ENCODE data around the gene TNKS2.

Gene TNKS2

GRCh38 chr10:91803386-91804125 lies 5.3 kb downstream of the TNKS2 start:
- TF ChIP-seq MAX (IDR thresholded peaks at IDR 0.05) = no peak
- no peak for TF ChIP-seq TAF1 (IDR thresholded peaks at IDR 0.05; ENCODE audit: low read depth)
- TF ChIP-seq EP300 (IDR thresholded peaks at IDR 0.05; ENCODE audit: borderline replicate concordance) = no peak
- no peak for TF ChIP-seq ZBTB7A (IDR thresholded peaks at IDR 0.05; ENCODE audit: low read depth)
- TF ChIP-seq NFIC (IDR thresholded peaks at IDR 0.05) = no peak
- no peak for TF ChIP-seq CREB1 (IDR thresholded peaks at IDR 0.05; ENCODE audit: low read depth)
- no peak for TF ChIP-seq TCF12 (IDR thresholded peaks at IDR 0.05; ENCODE audit: low read depth)
- TF ChIP-seq YY1 (IDR thresholded peaks at IDR 0.05; ENCODE audit: low read depth) = no peak
- no peak for TF ChIP-seq EGR1 (IDR thresholded peaks at IDR 0.05)
- TF ChIP-seq, protein P1, sequence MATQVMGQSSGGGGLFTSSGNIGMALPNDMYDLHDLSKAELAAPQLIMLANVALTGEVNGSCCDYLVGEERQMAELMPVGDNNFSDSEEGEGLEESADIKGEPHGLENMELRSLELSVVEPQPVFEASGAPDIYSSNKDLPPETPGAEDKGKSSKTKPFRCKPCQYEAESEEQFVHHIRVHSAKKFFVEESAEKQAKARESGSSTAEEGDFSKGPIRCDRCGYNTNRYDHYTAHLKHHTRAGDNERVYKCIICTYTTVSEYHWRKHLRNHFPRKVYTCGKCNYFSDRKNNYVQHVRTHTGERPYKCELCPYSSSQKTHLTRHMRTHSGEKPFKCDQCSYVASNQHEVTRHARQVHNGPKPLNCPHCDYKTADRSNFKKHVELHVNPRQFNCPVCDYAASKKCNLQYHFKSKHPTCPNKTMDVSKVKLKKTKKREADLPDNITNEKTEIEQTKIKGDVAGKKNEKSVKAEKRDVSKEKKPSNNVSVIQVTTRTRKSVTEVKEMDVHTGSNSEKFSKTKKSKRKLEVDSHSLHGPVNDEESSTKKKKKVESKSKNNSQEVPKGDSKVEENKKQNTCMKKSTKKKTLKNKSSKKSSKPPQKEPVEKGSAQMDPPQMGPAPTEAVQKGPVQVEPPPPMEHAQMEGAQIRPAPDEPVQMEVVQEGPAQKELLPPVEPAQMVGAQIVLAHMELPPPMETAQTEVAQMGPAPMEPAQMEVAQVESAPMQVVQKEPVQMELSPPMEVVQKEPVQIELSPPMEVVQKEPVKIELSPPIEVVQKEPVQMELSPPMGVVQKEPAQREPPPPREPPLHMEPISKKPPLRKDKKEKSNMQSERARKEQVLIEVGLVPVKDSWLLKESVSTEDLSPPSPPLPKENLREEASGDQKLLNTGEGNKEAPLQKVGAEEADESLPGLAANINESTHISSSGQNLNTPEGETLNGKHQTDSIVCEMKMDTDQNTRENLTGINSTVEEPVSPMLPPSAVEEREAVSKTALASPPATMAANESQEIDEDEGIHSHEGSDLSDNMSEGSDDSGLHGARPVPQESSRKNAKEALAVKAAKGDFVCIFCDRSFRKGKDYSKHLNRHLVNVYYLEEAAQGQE (IDR thresholded peaks at IDR 0.05; ENCODE audit: low read depth) = no peak

GRCh38 chr10:91804126-91804510 lies 5.9 kb downstream of the TNKS2 start:
- TF ChIP-seq MAX (IDR thresholded peaks at IDR 0.05) (no peak), RAD21 (IDR thresholded peaks at IDR 0.05; ENCODE audit: low read depth) (no peak), YY1 (IDR thresholded peaks at IDR 0.05; ENCODE audit: low read depth) (no peak), TEAD4 (IDR thresholded peaks at IDR 0.05) (no peak), CREB1 (IDR thresholded peaks at IDR 0.05; ENCODE audit: low read depth) (no peak), CEBPB (IDR thresholded peaks at IDR 0.05) (no peak), USF1 (IDR thresholded peaks at IDR 0.05) (no peak), TAF1 (IDR thresholded peaks at IDR 0.05; ENCODE audit: low read depth) (no peak), EP300 (IDR thresholded peaks at IDR 0.05; ENCODE audit: borderline replicate concordance) (no peak), ZBTB7A (IDR thresholded peaks at IDR 0.05; ENCODE audit: low read depth) (no peak), EGR1 (IDR thresholded peaks at IDR 0.05) (no peak), TCF12 (IDR thresholded peaks at IDR 0.05; ENCODE audit: low read depth) (no peak), NFIC (IDR thresholded peaks at IDR 0.05) (no peak), FOXM1 (IDR thresholded peaks at IDR 0.05; ENCODE audit: borderline replicate concordance, low read depth) (no peak)
- TF ChIP-seq, protein P1 (IDR thresholded peaks at IDR 0.05; ENCODE audit: low read depth) = no peak

GRCh38 chr10:91805110-91805838 lies 7.0 kb downstream of the TNKS2 start:
- TF ChIP-seq EGR1 (IDR thresholded peaks at IDR 0.05) (no peak), TAF1 (IDR thresholded peaks at IDR 0.05; ENCODE audit: low read depth) (no peak), ZBTB7A (IDR thresholded peaks at IDR 0.05; ENCODE audit: low read depth) (no peak), NFIC (IDR thresholded peaks at IDR 0.05) (no peak), RAD21 (IDR thresholded peaks at IDR 0.05; ENCODE audit: low read depth) (no peak), EP300 (IDR thresholded peaks at IDR 0.05; ENCODE audit: borderline replicate concordance) (no peak), CREB1 (IDR thresholded peaks at IDR 0.05; ENCODE audit: low read depth) (no peak), TCF12 (IDR thresholded peaks at IDR 0.05; ENCODE audit: low read depth) (no peak), FOXM1 (IDR thresholded peaks at IDR 0.05; ENCODE audit: borderline replicate concordance, low read depth) (no peak), YY1 (IDR thresholded peaks at IDR 0.05; ENCODE audit: low read depth) (no peak)
- TF ChIP-seq, protein P1 (IDR thresholded peaks at IDR 0.05; ENCODE audit: low read depth) = no peak

DNA sequence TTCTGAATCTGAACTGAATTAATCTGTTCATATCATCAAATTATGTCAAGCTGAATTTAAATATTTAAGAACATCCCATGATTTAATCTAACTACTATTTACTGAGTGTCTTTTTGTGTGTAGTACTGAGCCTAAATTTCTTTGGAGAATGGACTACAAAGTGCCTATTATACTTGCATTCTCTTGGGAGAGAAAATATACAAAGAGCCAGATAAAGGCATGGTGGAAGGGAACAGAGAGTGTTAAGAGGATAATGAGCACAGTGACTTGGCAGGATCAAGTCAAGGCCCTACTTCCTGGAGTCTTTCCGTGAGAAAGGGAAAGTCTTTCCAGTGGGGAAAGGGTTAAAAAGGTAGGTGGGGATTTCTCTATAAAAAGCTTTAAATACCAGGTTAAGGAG lies 15.0 kb downstream of the TNKS2 start:
- TF ChIP-seq NFIC (IDR thresholded peaks at IDR 0.05) (no peak), ZBTB7A (IDR thresholded peaks at IDR 0.05; ENCODE audit: low read depth) (no peak), RAD21 (IDR thresholded peaks at IDR 0.05; ENCODE audit: low read depth) (no peak), TAF1 (IDR thresholded peaks at IDR 0.05; ENCODE audit: low read depth) (no peak), TEAD4 (IDR thresholded peaks at IDR 0.05) (no peak), TCF12 (IDR thresholded peaks at IDR 0.05; ENCODE audit: low read depth) (no peak), FOXM1 (IDR thresholded peaks at IDR 0.05; ENCODE audit: borderline replicate concordance, low read depth) (no peak), USF1 (IDR thresholded peaks at IDR 0.05) (no peak), EP300 (IDR thresholded peaks at IDR 0.05; ENCODE audit: borderline replicate concordance) (no peak), EGR1 (IDR thresholded peaks at IDR 0.05) (no peak), YY1 (IDR thresholded peaks at IDR 0.05; ENCODE audit: low read depth) (no peak), CEBPB (IDR thresholded peaks at IDR 0.05) (no peak), MAX (IDR thresholded peaks at IDR 0.05) (no peak), CREB1 (IDR thresholded peaks at IDR 0.05; ENCODE audit: low read depth) (no peak)
- TF ChIP-seq, protein P1 (IDR thresholded peaks at IDR 0.05; ENCODE audit: low read depth) = no peak

Measured in Ishikawa (cell line).